Sigmoid colon (tissue), 7 donors: ENCODE measurements around the gene CKB. TPM values are rescaled to one million over a fixed set of nuclear protein-coding genes. Genes with fewer than 3 reads are reported as not detected.

Experiments used
- DNase-seq: peaks from one replicate; pipeline ENCODE4 v3.0.0-alpha.2; 2019
- H3K27ac ChIP-seq, 4 donors: fragments of 200-600 bp; sonication (generic); one replicate each; pipeline ENCODE4 v1.5.1; 2016 to 2019; ENCODE audit warnings: mild to moderate bottlenecking in 1 of 4
- H3K27me3 ChIP-seq, 3 donors: fragments of 200-600 bp; sonication (generic); one replicate each; pipeline ENCODE4 v1.5.1; 2019; ENCODE audit warnings: mild to moderate bottlenecking in 1 of 3
- H3K36me3 ChIP-seq, 4 donors: fragments of 200-600 bp; sonication (generic); one replicate each; pipeline ENCODE4 v1.5.1; 2016 to 2019
- H3K4me1 ChIP-seq, 4 donors: fragments of 200-600 bp; sonication (generic); one replicate each; pipeline ENCODE4 v1.5.1; 2017 to 2019
- H3K4me3 ChIP-seq, 4 donors: fragments of 200-600 bp; sonication (generic); one replicate each; pipeline ENCODE4 v1.5.1; 2017 to 2019; ENCODE audit warnings: mild to moderate bottlenecking in 2 of 4, moderate library complexity in 1 of 4
- H3K9me3 ChIP-seq, 4 donors: fragments of 200-600 bp in 3 of 4; sonication (generic) in 3 of 4; one replicate each; pipeline versions ENCODE4 v1.5.1 to v1.6.1; 2013 to 2019
- CTCF ChIP-seq, 4 experiments: fragments of 450-650 bp in 3 of 4; fragments of 200-600 bp in 1 of 4; IDR thresholded peaks; one replicate each; pipeline ENCODE4 v1.5.1; 2016 to 2019; ENCODE audit warnings: antibody characterized with exemption in 4 of 4, mild to moderate bottlenecking in 3 of 4, moderate library complexity in 2 of 4
- EP300 ChIP-seq, 4 donors: sonication (generic); formaldehyde crosslinking; IDR thresholded peaks; one replicate each; pipeline ENCODE4 v1.6.1; 2017; ENCODE audit warnings: antibody characterized with exemption in 4 of 4
- POLR2A ChIP-seq, 2 donors: fragments of 450-650 bp; IDR thresholded peaks; one replicate each; pipeline ENCODE4 v1.6.1; 2016; ENCODE audit warnings: antibody characterized with exemption in 2 of 2, mild to moderate bottlenecking in 2 of 2, moderate library complexity in 2 of 2
- POLR2AphosphoS5 ChIP-seq, 4 donors: sonication (generic); formaldehyde crosslinking; IDR thresholded peaks; one replicate each; pipeline ENCODE4 v1.6.1; 2017; ENCODE audit warnings: antibody characterized with exemption in 4 of 4
- WGBS, 2 donors: extraction: QIAGEN DNeasy Blood & Tissue Kit; methylation state at CpG; one replicate each; pipeline ENCODE4 v1.1.7; 2013; 5-methylcytosine and 5-hydroxymethylcytosine counted together
- intact Hi-C: fragments of 100-400 bp; cut with DNase I; formaldehyde crosslinking; loops from one replicate; pipeline ENCODE4 v1.15.1; 2023
- polyA plus RNA-seq, 3 donors: library from polyadenylated mRNA; stranded (reverse); fragments of 200-250 nt; gene quantifications; one replicate each; pipeline ENCODE4 v1.2.3, GENCODE V29; 2013
- total RNA-seq, 4 donors: library from RNA; depleted of rRNA; stranded (reverse); fragments of >200 nt; gene quantifications; one replicate each; pipeline ENCODE4 v1.1.0, GENCODE V29; 2016
- donor health status: healthy with polysubstance abuse.
- donor health status: Bipolar disorder and iron deficiency.
- donor health status: healthy.

The CKB gene
- total and polyA plus RNA-seq, 7 donors: 905 to 2,176 (median 1,347) TPM

- intact Hi-C loops: no loop called here
- H3K27ac ChIP-seq: peak overlapping the region; percentile 91 to 98 (median 96)
- no peaks in the 10 kb centered on the region for H3K9me3 ChIP-seq
- DNase-seq: no peak
- TF ChIP-seq CTCF (IDR thresholded peaks at IDR 0.05) (no peak), POLR2A (IDR thresholded peaks at IDR 0.05) (no peak), EP300 (IDR thresholded peaks at IDR 0.05) (no peak), POLR2AphosphoS5 (IDR thresholded peaks at IDR 0.05) (no peak)
- H3K4me1 ChIP-seq: peaks cover 0 to 56% (median 53%) of the 10 kb centered on the region in 4 donors
- 0 to 1% methylated on average over 22 of the region's 22 CpGs for WGBS, 2 donors
- no peaks in the 10 kb centered on the region for H3K27me3 ChIP-seq
- peaks cover 0 to 24% (median 4%) of the 10 kb centered on the region in 4 donors for H3K36me3 ChIP-seq
- H3K4me3 ChIP-seq: peak overlapping the region; percentile 68 to 95 (median 92)
These were observed 40.6 kb upstream of the CKB start for GRCh38 chr14:103563226-103563620.

- H3K27me3 ChIP-seq: no peaks in the 10 kb centered on the region
- TF ChIP-seq EP300 (IDR thresholded peaks at IDR 0.05): no peak
- TF ChIP-seq POLR2AphosphoS5 (IDR thresholded peaks at IDR 0.05): peak; percentile 88 to 98 (median 92)
- peak; percentile 54 to 72 for TF ChIP-seq POLR2A (IDR thresholded peaks at IDR 0.05)
- TF ChIP-seq CTCF (IDR thresholded peaks at IDR 0.05): no peak
- DNase-seq: peak; percentile 88
- peak within 1 kb of the TSS; percentile 68 to 95 (median 92) for H3K4me3 ChIP-seq
- 0% methylated on average over 109 of the region's 109 CpGs for WGBS, 2 donors
- H3K4me1 ChIP-seq: peaks cover 0 to 62% (median 59%) of the 10 kb centered on the region in 4 donors
- intact Hi-C loops: no loop called here
- H3K36me3 ChIP-seq: peaks cover 0 to 26% (median 4%) of the 10 kb centered on the region in 4 donors
- H3K9me3 ChIP-seq: no peaks in the 10 kb centered on the region
- H3K27ac ChIP-seq: peak within 1 kb of the TSS; percentile 91 to 98 (median 96)
These were observed 40.0 kb upstream of the CKB start, which contains the start of the genes BAG5 and COA8 for GRCh38 chr14:103562429-103563225. BAG5 (minus strand) TSS chr14:103562657; CDS start chr14:103561164, 1,493 bp downstream. COA8 (plus strand) TSS chr14:103562960; CDS start chr14:103563002, 42 bp downstream.

- Histone ChIP-seq H3K9me3 (no peaks in the 10 kb centered on the region), H3K4me3 (peak overlapping the region; percentile 68 to 95 (median 92)), H3K27me3 (no peaks in the 10 kb centered on the region), H3K4me1 (peaks cover 0 to 67% (median 64%) of the 10 kb centered on the region in 4 donors), H3K27ac (peak overlapping the region; percentile 91 to 98 (median 96)), H3K36me3 (peaks cover 0 to 26% (median 4%) of the 10 kb centered on the region in 4 donors)
- peak; percentile 72 for DNase-seq
- intact Hi-C loops: no loop called here
- no peak for TF ChIP-seq CTCF (IDR thresholded peaks at IDR 0.05)
- 1% methylated on average over 25 of the region's 25 CpGs for WGBS, 2 donors
These were observed 39.5 kb upstream of the CKB start for GRCh38 chr14:103562179-103562428.

GRCh38 chr14:103561381-103562178 lies 39.0 kb upstream of the CKB start:
- WGBS, 2 donors: 2 to 5% methylated on average over 36 of the region's 36 CpGs
- intact Hi-C loops: no loop called here
- Histone ChIP-seq H3K27ac (peak overlapping the region; percentile 91 to 98 (median 96)), H3K27me3 (no peaks in the 10 kb centered on the region), H3K4me3 (peak overlapping the region; percentile 68 to 95 (median 92)), H3K36me3 (peaks cover 0 to 26% (median 4%) of the 10 kb centered on the region in 4 donors), H3K4me1 (peaks cover 0 to 71% (median 69%) of the 10 kb centered on the region in 4 donors), H3K9me3 (no peaks in the 10 kb centered on the region)
- no peak for DNase-seq
- TF ChIP-seq POLR2A (IDR thresholded peaks at IDR 0.05) (no peak), POLR2AphosphoS5 (IDR thresholded peaks at IDR 0.05) (peak in 1 of 4 donors; percentile 3), CTCF (IDR thresholded peaks at IDR 0.05) (no peak)
